HepG2 (cell line): Measurements from ENCODE around the gene SMURF1. TPM values are rescaled to one million over a fixed set of nuclear protein-coding genes. Genes with fewer than 3 reads are reported as not detected.

ENCODE experiments used
- ATAC-seq: fragments of 200-7000 bp; cut with Tn5 transposase; 3 replicates; pipeline ENCODE4 v1.9.1; 2020; ENCODE audit warnings: mild to moderate bottlenecking, moderate library complexity
- BruUV-seq: library from RNA; stranded (reverse); fragments of 400-500 nt; replicated peaks from 2 replicates; lab custom pipeline; 2021; lab: Mats Ljungman, UMichigan
- CTCF ChIA-PET: fragments of 300-600 bp; formaldehyde crosslinking; extraction: SDS; loops from one replicate; lab custom pipeline; 2021; ENCODE audit warnings: low total read pairs, inconsistent platforms, low intra/inter-chr PET ratio; lab: Yijun Ruan, JAX
- POLR2A ChIA-PET: fragments of 350-600 bp; sonication (Branson Sonifier 250); formaldehyde crosslinking; loops from one replicate; lab custom pipeline; 2020; ENCODE audit warnings: antibody characterized with exemption, inconsistent platforms; lab: Yijun Ruan, JAX
- DNase-seq: peaks from one replicate; pipeline ENCODE4 v3.0.0-alpha.2; 2015; ENCODE audit warnings: low spot score
- FAIRE-seq: peaks from 3 replicates; lab custom pipeline; 2011; peaks lifted over from hg19 to GRCh38; lab: Jason Lieb, UNC
- H2AFZ ChIP-seq: one replicate; pipeline ENCODE4 v1.6.1; 2011; ENCODE audit warnings: low read length, inconsistent platforms
- H3K27ac ChIP-seq: fragments of 300-600 bp; 3 replicates; pipeline ENCODE4 v1.8.0; 2011; ENCODE audit warnings: mixed run types, mild to moderate bottlenecking, mixed read lengths, low read length, inconsistent platforms; ENCODE audit not compliant: insufficient read depth; ENCODE audit errors: extremely low read length
- H3K27me3 ChIP-seq, 2 experiments: fragments of 200-600 bp in 1 of 2; 2 replicates in 1 of 2; 3 replicates in 1 of 2; pipeline versions ENCODE4 v1.6.0 to v1.8.0; 2011; ENCODE audit warnings: low read length in 2 of 2, mild to moderate bottlenecking in 2 of 2, moderate library complexity in 2 of 2, inconsistent platforms in 1 of 2; ENCODE audit not compliant: insufficient read depth in 2 of 2, control insufficient read depth in 1 of 2
- H3K36me3 ChIP-seq, 2 experiments: fragments of 200-600 bp in 1 of 2; replicated peaks in 1 of 2; 2 replicates in 1 of 2; 3 replicates in 1 of 2; pipeline versions ENCODE4 v1.5.1 to v1.8.0; 2011; ENCODE audit warnings: low read length in 2 of 2, inconsistent platforms in 1 of 2; ENCODE audit not compliant: insufficient read depth in 2 of 2, control insufficient read depth in 1 of 2
- H3K4me1 ChIP-seq: 2 replicates; pipeline ENCODE4 v1.5.1; 2012; ENCODE audit warnings: low read length, inconsistent platforms; ENCODE audit not compliant: insufficient read depth
- H3K4me2 ChIP-seq: 2 replicates; pipeline ENCODE4 v1.6.0; 2011; ENCODE audit warnings: low read depth, low read length, inconsistent platforms
- H3K4me3 ChIP-seq, 3 experiments: fragments of 200-600 bp in 1 of 3; sonication (generic), shearing (Covaris generic) in 1 of 3; replicated peaks in 1 of 3; 2 replicates each; pipeline ENCODE4 v1.5.1; 2011 to 2016; ENCODE audit warnings: low read length in 3 of 3, inconsistent platforms in 2 of 3, low read depth in 2 of 3, mild to moderate bottlenecking in 2 of 3, control low read depth in 1 of 3, mixed read lengths in 1 of 3; ENCODE audit not compliant: insufficient read depth in 1 of 3
- H3K79me2 ChIP-seq: one replicate; pipeline ENCODE4 v1.6.1; 2011; ENCODE audit warnings: low read length, inconsistent platforms; ENCODE audit not compliant: insufficient read depth
- H3K9ac ChIP-seq: 2 replicates; pipeline ENCODE4 v1.6.0; 2011; ENCODE audit warnings: mild to moderate bottlenecking, low read depth, low read length, inconsistent platforms; ENCODE audit not compliant: insufficient read depth
- H3K9me3 ChIP-seq: 2 replicates; pipeline ENCODE4 v1.5.1; 2012; ENCODE audit warnings: mild to moderate bottlenecking, low read length
- H4K20me1 ChIP-seq: 2 replicates; pipeline ENCODE4 v1.6.0; 2011; ENCODE audit warnings: inconsistent platforms, mild to moderate bottlenecking, low read length, moderate library complexity; ENCODE audit not compliant: insufficient read depth
- GPN1 ChIP-seq: sonication (generic); formaldehyde crosslinking; IDR thresholded peaks from 2 replicates; pipeline ENCODE4 v1.5.1; 2020; ENCODE audit warnings: missing genetic modification reagents, borderline replicate concordance
- HNF1B ChIP-seq: sonication (generic); formaldehyde crosslinking; IDR thresholded peaks from 2 replicates; pipeline ENCODE4 v1.5.1; 2020; ENCODE audit warnings: mild to moderate bottlenecking, moderate library complexity, missing genetic modification reagents
- KDM1A ChIP-seq: IDR thresholded peaks from 2 replicates; pipeline ENCODE4 v1.6.1; 2016; ENCODE audit warnings: missing compliant biosample characterization
- LCORL ChIP-seq, 2 experiments: fragments of 450-650 bp in 1 of 2; sonication (generic) in 1 of 2; formaldehyde crosslinking in 1 of 2; IDR thresholded peaks; 2 replicates each; pipeline versions ENCODE4 v1.5.0 to v1.6.1; 2017 to 2020; ENCODE audit warnings: antibody characterized with exemption in 1 of 2, missing genetic modification reagents in 1 of 2
- MBD4 ChIP-seq: IDR thresholded peaks from 2 replicates; pipeline ENCODE4 v1.6.1; 2012; ENCODE audit warnings: low read length, inconsistent platforms, borderline replicate concordance
- NFE2 ChIP-seq: sonication (generic); formaldehyde crosslinking; IDR thresholded peaks from 2 replicates; pipeline ENCODE4 v1.4.0; 2020; ENCODE audit warnings: missing genetic modification reagents
- NFYC ChIP-seq: IDR thresholded peaks from 2 replicates; pipeline ENCODE4 v1.6.1; 2016; ENCODE audit warnings: missing genetic modification reagents, missing compliant biosample characterization
- TCF12 ChIP-seq, 2 experiments: fragments of 450-650 bp in 1 of 2; sonication (generic) in 1 of 2; formaldehyde crosslinking in 1 of 2; IDR thresholded peaks; 2 replicates each; pipeline versions ENCODE4 v1.6.1 to v1.8.0; 2017 to 2022; ENCODE audit warnings: antibody characterized with exemption in 1 of 2, mild to moderate bottlenecking in 1 of 2, missing genetic modification reagents in 1 of 2, moderate library complexity in 1 of 2
- ZFP1 ChIP-seq: IDR thresholded peaks from 2 replicates; pipeline ENCODE4 v1.6.1; 2016
- ZFX ChIP-seq: sonication (generic); formaldehyde crosslinking; IDR thresholded peaks from 2 replicates; pipeline ENCODE4 v1.4.0; 2020; ENCODE audit warnings: mild to moderate bottlenecking, low read depth, missing genetic modification reagents, moderate library complexity
- ZMYM3 ChIP-seq: sonication (generic); formaldehyde crosslinking; IDR thresholded peaks from 2 replicates; pipeline ENCODE4 v1.5.1; 2020; ENCODE audit warnings: mild to moderate bottlenecking, missing genetic modification reagents
- WGBS: methylation state at CpG from one replicate; pipeline ENCODE4 v1.1.6; 2017; ENCODE audit warnings: low lambda C conversion rate; 5-methylcytosine and 5-hydroxymethylcytosine counted together
- in situ Hi-C: cut with HindIII; loops from 2 replicates; pipeline ENCODE4 v1.10.0; 2017; ENCODE audit warnings: low pct_unique_long_range_greater_than_20kb; ENCODE audit not compliant: extremely low pct_ligation_motif_present
- intact Hi-C: fragments of 100-400 bp; cut with micrococcal nuclease; formaldehyde crosslinking; loops from one replicate; pipeline ENCODE4 v1.10.0; 2022; ENCODE audit not compliant: unreplicated experiment
- polyA plus RNA-seq, 8 experiments: library from polyadenylated mRNA; depleted of rRNA in 3 of 8; stranded (reverse) in 7 of 8; unstranded in 1 of 8; fragments of >200 nt; fragmentation: Illumina TruSeq in 4 of 8; extraction: Trizol in 4 of 8; gene quantifications; 2 replicates each; pipeline versions ENCODE4 v1.2.1 to v1.2.3, GENCODE V29; 2011 to 2016; ENCODE audit warnings: low read depth in 4 of 8, missing spikeins in 1 of 8, mixed read lengths in 1 of 8; ENCODE audit not compliant: insufficient read depth in 1 of 8
- total RNA-seq, 5 experiments: library from RNA; depleted of rRNA; stranded (reverse); fragments of >200 nt; fragmentation: Illumina TruSeq; extraction: Trizol; gene quantifications; 2 replicates each; pipeline ENCODE4 v1.2.3, GENCODE V29; 2016; ENCODE audit warnings: low read depth in 1 of 5
- TF ChIP-seq, protein P1 (sequence below): sonication (generic); formaldehyde crosslinking; IDR thresholded peaks from 2 replicates; pipeline ENCODE4 v1.5.1; 2020; ENCODE audit warnings: missing genetic modification reagents, mild to moderate bottlenecking, borderline replicate concordance
- TF ChIP-seq, protein P2 (sequence below): sonication (generic); formaldehyde crosslinking; IDR thresholded peaks from 2 replicates; pipeline ENCODE4 v1.8.0; 2022; ENCODE audit warnings: mild to moderate bottlenecking, missing genetic modification reagents; ENCODE audit not compliant: insufficient replicate concordance

Gene SMURF1
- total and polyA plus RNA-seq, 2 of the 13 experiments (the other 11 are each of a cell fraction or from before 2014, with no cell fraction given) = 8.3 to 11.1 TPM

DNA sequence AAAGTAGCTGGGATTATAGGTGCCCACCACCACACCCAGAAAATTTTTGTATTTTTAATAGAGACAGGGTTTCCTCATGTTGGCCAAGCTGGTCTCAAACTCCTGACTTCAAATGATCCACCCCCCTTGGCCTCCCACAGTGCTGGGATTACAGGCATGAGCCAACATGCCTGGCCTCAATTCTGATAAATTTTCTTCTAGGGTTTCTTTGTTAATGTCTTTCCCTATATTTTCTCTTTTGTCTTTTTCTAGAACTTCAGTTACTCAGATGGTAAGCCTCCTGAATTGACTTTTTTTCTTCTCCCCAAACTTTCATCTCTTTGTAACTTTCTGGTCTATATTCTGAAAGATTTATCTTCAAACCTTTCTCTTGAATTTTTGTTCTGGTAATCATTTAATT, 12.7 kb upstream of the SMURF1 start:
- BruUV-seq = no TSS peak
- intact Hi-C loops = no loop called here
- Histone ChIP-seq H3K4me1 (no peaks in the 10 kb centered on the region), H4K20me1 (no peaks in the 10 kb centered on the region), H3K9me3 (no peaks in the 10 kb centered on the region), H3K9ac (no peak overlapping the region), H3K36me3 (no peaks in the 10 kb centered on the region), H2AFZ (no peak overlapping the region), H3K27ac (no peak overlapping the region), H3K4me3 (no peak overlapping the region), H3K27me3 (no peaks in the 10 kb centered on the region), H3K4me2 (no peak overlapping the region), H3K79me2 (no peaks in the 10 kb centered on the region)
- ATAC-seq (no peak), DNase-seq (no peak), FAIRE-seq (no peak)
- POLR2A ChIA-PET = no interaction called here
- in situ Hi-C loops = no loop called here
- TF ChIP-seq NFYC (CRISPR knock-in tag) (no peak), MBD4 (no peak), NFE2 (CRISPR knock-in tag) (no peak), ZFX (CRISPR knock-in tag) (no peak)
- CTCF ChIA-PET = no interaction called here

DNA sequence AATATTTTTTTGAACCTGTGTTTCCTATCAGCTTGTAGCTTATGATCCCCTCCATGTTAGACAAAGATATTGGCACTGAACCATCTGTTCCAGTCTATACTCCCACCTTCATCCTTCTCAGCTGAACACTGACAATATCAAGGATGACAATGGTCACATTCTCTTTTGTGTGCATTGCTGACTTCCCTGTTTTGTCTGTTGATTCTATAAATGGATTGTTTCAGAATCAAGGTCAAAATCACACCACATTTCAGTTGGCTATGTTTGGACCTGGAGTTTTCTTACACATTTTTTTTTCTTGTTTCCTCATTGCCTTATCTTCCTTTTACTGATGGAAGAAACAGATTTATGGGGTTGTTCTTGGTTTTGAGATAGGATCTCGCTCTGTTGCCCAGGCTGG, 11.3 kb upstream of the SMURF1 start:
- ATAC-seq (no peak), FAIRE-seq (no peak), DNase-seq (no peak)
- Histone ChIP-seq H3K4me1 (no peaks in the 10 kb centered on the region), H3K36me3 (no peaks in the 10 kb centered on the region), H4K20me1 (no peaks in the 10 kb centered on the region), H3K79me2 (no peaks in the 10 kb centered on the region), H3K4me2 (no peak overlapping the region), H3K9ac (no peak overlapping the region), H2AFZ (no peak overlapping the region), H3K27me3 (no peaks in the 10 kb centered on the region), H3K9me3 (no peaks in the 10 kb centered on the region), H3K27ac (no peak overlapping the region), H3K4me3 (no peak overlapping the region)
- CTCF ChIA-PET = no interaction called here
- POLR2A ChIA-PET = no interaction called here
- in situ Hi-C loops (no loop called here), intact Hi-C loops (no loop called here)
- WGBS = 13% methylated on average over 1 of the region's 1 CpG
- BruUV-seq = no TSS peak
- TF ChIP-seq, protein P1, sequence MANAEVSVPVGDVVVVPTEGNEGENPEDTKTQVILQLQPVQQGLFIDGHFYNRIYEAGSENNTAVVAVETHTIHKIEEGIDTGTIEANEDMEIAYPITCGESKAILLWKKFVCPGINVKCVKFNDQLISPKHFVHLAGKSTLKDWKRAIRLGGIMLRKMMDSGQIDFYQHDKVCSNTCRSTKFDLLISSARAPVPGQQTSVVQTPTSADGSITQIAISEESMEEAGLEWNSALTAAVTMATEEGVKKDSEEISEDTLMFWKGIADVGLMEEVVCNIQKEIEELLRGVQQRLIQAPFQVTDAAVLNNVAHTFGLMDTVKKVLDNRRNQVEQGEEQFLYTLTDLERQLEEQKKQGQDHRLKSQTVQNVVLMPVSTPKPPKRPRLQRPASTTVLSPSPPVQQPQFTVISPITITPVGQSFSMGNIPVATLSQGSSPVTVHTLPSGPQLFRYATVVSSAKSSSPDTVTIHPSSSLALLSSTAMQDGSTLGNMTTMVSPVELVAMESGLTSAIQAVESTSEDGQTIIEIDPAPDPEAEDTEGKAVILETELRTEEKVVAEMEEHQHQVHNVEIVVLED (CRISPR knock-in tag) = no peak
- TF ChIP-seq ZFP1 (CRISPR knock-in tag) (no peak), HNF1B (CRISPR knock-in tag) (no peak), GPN1 (CRISPR knock-in tag) (no peak), ZMYM3 (CRISPR knock-in tag) (no peak), TCF12 (IDR thresholded peaks at IDR 0.05) (no peak), TCF12 (CRISPR knock-in tag; IDR thresholded peaks at IDR 0.05) (no peak), KDM1A (no peak), LCORL (IDR thresholded peaks at IDR 0.05) (no peak), LCORL (CRISPR knock-in tag; IDR thresholded peaks at IDR 0.05) (no peak)
- TF ChIP-seq, protein P2, sequence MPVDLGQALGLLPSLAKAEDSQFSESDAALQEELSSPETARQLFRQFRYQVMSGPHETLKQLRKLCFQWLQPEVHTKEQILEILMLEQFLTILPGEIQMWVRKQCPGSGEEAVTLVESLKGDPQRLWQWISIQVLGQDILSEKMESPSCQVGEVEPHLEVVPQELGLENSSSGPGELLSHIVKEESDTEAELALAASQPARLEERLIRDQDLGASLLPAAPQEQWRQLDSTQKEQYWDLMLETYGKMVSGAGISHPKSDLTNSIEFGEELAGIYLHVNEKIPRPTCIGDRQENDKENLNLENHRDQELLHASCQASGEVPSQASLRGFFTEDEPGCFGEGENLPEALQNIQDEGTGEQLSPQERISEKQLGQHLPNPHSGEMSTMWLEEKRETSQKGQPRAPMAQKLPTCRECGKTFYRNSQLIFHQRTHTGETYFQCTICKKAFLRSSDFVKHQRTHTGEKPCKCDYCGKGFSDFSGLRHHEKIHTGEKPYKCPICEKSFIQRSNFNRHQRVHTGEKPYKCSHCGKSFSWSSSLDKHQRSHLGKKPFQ (CRISPR knock-in tag) = no peak
